Esophagus mucosa (tissue), 1 donor: ENCODE results near the gene THEM4. TPM values are rescaled to one million over a fixed set of nuclear protein-coding genes. Genes with fewer than 3 reads are reported as not detected.
A peak's percentile ranks its signal among the peaks of the same experiment; 100 is the strongest.

Experiments used
- ATAC-seq: fragments of 200-7000 bp; cut with Tn5 transposase; one replicate; pipeline ENCODE4 v1.9.1; 2020
- total RNA-seq: library from RNA; stranded (reverse); gene quantifications from one replicate; pipeline ENCODE4 v1.2.4, GENCODE V29; 2023
- donor health status: DM: yes; HTN: yes; CAD: no.

The THEM4 gene
- total RNA-seq, 1 donor from 2014 or later, result 4.8 TPM

DNA sequence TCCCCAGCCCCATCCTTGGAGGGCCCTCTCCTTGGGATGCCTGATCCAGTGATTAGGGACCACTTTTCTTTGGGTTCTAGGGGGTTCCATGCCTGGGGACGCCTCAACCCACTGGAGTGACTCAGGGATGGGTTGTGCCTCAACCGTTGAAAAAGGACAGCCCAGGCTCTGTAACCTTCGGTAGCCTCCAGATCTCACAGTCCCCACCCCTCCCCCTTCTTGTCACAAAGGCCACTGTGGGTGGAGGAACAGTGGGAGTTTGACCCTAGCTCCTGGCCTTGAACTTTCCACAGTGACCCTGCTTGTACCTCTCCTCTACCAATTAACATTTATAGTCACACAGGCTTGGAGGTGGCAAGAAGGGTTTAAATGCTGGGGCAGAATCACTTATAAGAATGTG lies 75.1 kb downstream of the THEM4 start:
- no peak for ATAC-seq

DNA sequence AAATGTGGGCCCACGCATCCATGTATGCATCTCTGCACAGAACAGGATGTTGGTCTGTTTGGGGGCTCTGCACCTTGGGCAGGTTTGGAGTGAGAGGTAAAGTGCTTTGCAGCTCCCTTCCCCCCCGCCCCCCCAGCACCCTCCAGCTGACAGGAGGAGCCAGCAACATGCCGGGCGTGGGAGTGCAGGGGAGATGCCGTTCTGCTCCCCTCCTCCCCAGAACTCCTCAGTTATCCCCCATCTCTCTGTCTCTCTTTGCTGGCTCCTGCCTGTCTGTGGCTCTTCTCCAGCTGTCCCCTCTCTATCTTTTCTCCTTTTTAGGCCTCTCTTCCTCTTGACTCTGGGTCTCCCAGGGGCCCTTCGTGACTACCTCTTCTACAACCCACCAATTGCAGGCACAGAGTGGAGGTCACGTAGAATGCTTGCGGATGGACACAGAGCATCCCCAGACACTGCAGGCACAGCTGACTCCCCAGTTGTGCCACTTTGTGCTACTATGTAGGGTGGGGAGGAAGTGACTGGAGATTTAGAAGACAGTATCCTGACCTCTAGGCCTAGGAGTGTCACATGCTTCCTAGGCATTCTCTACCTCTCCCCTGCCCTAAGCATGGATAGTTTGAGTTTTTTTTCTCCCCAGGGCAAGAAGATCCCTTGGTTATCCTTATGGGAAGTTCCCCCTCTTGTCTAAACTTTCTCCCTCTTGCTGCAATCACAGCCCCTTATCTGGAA lies 76.0 kb downstream of the THEM4 start:
- no peak for ATAC-seq

DNA sequence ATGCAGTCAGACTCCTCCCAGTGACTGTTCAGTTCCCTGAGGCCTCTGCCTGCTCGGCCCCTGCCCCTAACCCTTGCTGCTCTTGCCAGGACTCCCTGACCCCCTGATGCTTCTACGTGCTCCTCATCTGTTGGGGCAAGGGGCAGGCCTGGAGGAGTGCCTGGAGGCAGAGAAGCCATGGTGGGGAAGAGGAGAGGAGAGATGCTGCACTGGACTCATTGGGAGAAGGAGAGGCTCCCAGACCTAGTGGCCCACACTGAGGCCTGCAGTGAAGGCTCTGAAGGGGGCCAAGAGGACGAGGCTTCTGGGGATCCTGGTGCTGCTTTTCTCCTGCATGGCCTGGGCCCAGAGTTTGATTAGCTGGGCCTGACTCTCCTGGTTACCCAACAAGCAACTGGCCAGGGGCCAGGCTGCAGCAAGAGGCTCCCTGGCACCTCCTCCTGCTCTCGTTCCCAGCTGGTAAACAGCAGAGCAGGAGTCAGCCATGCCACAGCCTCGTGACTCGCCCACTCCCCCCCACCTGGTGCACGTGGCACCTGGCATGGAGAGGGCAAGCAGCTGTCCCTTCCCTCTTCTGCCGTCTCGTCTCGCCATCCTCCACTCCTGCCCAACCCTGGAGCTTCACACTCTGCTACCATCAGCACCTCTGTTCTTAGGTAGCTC lies 76.9 kb downstream of the THEM4 start:
- peak; percentile 37 for ATAC-seq

DNA sequence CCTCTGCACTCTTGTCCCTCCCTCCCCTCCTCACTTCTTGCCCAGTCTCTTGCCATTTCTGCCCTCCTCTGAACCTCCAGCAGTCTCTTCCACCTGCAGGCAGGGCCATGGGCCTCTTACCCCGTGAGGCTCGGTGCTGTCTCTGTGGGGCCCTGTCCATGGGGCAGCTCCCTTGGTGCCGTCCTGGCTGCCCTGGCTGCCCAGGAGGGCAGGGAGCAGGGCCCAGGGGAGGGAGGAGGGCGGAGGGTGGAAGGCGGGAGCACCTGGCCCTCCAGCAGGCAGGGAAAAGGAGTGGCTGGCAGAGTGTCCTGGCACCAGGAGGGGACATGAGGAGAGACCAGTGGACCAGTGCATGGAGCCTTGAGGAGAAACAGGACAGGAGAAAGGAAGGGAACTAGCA lies 77.7 kb downstream of the THEM4 start, which contains the start of gene RORC:
TSS of gene RORC (minus strand) at position 198 of the 400 bp plus-strand sequence. CDS start at position 160, 38 bp downstream.
- ATAC-seq, result no peak

DNA sequence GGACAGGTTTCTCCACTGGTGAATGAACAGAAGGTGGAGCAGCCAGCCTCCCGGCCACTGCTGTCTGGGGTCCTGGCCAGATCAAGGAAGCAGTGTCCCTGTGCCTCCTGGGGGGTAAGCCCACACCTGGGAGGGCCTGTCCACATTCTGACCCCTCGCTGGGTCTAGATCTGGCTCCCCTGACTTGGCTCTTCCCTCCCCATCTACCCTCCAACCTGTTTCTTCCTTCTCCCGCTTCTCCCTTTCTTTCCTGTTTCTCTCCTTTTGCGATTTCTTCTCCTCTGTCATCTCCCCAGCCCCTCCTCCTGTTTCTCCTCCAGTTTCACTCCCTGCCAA lies 78.1 kb downstream of the THEM4 start:
- no peak for ATAC-seq

DNA sequence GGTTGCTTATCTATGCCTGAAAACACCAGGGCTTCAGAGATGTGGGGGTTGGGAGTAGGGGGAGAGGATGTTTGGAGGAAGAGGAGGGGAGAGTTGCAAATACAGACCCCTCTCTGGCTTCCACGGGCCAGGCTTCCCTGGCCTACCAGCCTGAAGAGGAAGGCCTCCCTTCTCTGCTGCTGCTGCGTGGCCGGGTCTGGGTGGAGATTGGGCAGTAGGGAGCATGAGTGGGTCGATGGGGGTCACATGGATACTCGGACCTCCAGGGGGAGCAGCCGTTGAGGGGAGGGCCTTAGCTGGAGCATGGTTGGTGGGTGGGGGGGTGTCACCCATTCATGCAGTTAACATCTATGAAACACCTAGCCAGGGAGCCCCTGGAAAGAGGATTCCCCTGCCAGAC lies 79.3 kb downstream of the THEM4 start:
- ATAC-seq, result no peak

DNA sequence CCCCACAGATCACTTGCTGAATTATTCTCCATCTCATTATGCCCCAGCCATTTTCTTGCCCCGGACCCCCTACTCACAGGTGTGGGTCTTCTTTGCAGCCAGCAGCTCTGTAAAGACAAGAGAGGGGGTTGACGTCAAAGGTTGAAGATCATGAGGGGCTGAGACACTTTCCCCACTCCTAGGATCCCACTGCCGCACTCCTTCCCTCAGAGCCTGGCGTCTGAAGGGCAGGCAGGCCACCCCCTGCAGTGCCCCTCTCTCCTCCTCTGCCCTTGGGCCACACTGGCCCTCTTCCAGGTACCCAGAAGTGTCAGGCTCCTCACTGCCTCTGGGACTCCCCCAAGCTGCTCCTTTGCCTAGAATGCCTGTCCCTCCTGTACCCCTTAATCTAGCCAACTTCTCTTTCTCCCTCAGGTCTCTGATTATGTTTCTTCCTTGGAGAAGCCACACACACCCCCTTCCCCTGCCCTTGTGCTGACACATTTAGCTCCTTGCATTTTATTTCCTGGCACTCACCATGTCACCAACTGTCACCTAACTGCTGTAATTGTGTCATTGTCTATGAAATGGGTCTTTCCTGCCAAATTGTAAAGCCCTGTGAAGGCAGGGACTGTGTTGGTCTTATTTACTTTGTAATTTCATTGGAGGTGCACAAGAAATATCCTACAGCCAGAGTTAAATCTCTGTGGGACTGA lies 79.8 kb downstream of the THEM4 start:
- no peak for ATAC-seq

DNA sequence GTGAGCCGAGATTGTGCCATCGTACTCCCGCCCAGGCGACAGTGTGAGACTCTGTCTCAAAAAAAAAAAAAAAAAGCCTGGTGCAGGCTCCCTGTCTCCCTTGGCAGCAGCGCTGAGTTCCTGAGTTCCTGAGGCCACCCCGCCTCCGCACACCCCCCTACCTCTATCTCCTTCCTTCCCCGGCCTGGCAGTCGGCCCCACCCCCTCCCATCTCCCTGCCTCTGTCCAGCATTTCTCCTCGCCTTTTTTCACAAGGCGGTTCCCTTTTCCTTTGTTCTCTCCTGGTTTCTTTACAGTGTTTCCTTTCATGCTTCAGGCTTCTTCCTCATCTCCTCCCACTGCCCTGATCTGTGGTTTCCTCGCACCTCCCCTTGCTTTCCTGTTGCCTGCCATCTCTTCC lies 80.4 kb downstream of the THEM4 start:
- peak; percentile 2 for ATAC-seq

DNA sequence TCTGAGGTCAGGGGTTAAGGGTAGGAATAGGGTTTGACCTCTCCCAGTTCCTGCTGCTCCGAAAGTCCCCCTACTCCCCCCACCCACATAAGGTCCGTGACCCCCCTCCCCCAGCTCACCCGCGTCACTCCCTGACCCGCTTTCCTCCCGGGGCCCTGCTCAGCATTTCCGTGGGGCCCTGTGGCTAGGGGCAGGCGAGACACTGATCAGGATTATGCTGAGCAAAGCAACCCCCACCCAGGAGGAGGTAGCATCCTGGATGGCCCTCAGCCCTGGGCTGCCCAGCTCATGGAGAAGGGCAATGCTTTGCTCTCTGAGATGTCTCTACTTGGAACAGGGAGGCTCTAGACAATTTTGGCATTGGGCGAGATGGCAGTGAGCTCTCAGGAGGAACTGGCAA lies 81.5 kb downstream of the THEM4 start:
- ATAC-seq, result no peak

DNA sequence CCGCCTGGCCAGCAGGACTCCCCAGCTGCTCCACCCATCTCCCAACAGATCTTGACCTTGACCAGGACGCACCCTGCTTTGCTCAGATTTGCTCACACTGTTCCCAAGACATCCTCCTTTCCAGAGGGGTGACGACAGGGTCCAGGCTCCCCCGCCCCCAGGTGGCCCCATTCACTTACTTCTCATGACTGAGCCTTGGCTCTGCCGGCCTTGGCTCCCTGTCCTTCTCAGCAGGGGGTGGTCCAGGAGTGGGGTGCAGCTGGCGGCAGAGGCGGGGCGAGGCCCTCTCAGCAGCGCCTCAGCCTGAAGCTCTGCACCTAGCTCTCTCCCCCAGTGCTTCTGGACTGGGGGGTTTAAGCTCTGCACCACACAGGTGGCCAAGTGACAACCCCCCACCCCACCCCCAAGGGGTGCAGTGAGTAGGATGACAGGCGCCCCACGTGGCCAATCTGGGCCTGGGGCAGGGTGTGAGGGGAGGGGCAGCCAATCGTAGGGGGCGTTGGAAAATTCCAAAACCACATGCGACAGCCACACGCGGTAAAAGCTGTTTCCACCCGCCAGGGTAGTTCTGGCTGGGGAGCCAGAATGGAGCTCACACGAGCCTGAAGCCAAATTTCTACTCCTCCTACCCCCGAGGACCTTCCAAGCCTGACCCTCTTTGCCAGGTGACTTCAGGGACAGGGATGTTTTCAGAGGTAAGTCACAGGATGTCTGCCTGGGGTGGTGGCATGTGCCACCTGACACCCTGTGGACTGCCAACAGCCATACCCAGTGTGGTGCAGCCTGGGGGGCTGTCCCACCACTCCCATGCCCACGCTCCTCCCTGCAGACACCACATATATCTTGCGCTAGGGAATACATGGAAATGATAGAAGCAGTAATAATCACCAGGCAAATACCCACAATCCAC lies 83.3 kb downstream of the THEM4 start:
- no peak for ATAC-seq

DNA sequence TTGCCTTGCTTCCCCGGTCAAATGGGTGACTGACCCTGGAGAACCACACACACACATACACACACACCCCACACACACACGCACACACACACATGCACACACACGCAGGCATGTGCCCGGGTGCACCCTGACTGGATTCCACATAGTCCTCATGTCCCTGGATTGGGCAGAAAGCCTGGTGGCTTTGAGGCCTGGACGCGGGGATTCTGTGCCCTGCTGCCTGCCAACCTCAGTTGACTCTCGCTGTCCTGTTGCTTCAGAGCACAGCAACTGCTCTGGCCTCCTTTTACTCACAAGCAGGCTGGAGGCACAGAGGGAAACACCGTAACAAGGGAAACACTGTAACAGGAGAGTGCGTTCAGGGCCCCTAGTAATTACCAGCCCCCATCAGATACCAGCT lies 84.1 kb downstream of the THEM4 start:
- ATAC-seq, result no peak

Other genes with a start within 250 kb of the THEM4 start
- gene CELF3, start 192.7 kb downstream of the THEM4 start, total RNA-seq, result not detected
- not detected for gene RIIAD1, start 188.0 kb downstream of the THEM4 start, total RNA-seq
- 72.0 TPM for gene MRPL9, start 146.0 kb downstream of the THEM4 start, total RNA-seq
- 2.2 TPM for gene TDRKH, start 119.0 kb downstream of the THEM4 start, total RNA-seq
- gene LINGO4, start 104.1 kb downstream of the THEM4 start, total RNA-seq, result not detected
- gene RORC, start 77.7 kb downstream of the THEM4 start, total RNA-seq, result 1.2 TPM
- gene C2CD4D, start 69.7 kb downstream of the THEM4 start, total RNA-seq, result 0.24 TPM
- gene THEM5, start 55.8 kb downstream of the THEM4 start, total RNA-seq, result 0.32 TPM
- 1,355 TPM for gene S100A10, start 84.3 kb upstream of the THEM4 start, total RNA-seq
- gene S100A11, start 127.5 kb upstream of the THEM4 start, total RNA-seq, result 2,220 TPM
- gene TCHHL1, start 179.6 kb upstream of the THEM4 start, total RNA-seq, result not detected
- gene TCHH, start 205.9 kb upstream of the THEM4 start, total RNA-seq, result 0.08 TPM
- 0.08 TPM for gene RPTN, start 249.7 kb upstream of the THEM4 start, total RNA-seq